ENCODE data around the gene DHRS12.

GRCh38 chr13:51742031-51742430 lies 61.9 kb downstream of the DHRS12 start:
- TF ChIP-seq CTCF (IDR thresholded peaks at IDR 0.05) (no peak), EP300 (IDR thresholded peaks at IDR 0.05) (no peak), POLR2A (IDR thresholded peaks at IDR 0.05) (no peak), POLR2AphosphoS5 (IDR thresholded peaks at IDR 0.05) (no peak)

Data from suprapubic skin (tissue), 4 donors.